ENCODE data around the gene EHD1.
"Not testable (repeated sequence)": the region's sequence is repeated elsewhere in the genome, so short reads cannot be mapped to it uniquely, and the experiment has no call there.

The EHD1 gene

GRCh38 chr11:64826578-64827450 lies 51.6 kb downstream of the EHD1 start:
- no peak for DNase-seq (ENCODE audit: low read depth in 2 of 2)

DNA sequence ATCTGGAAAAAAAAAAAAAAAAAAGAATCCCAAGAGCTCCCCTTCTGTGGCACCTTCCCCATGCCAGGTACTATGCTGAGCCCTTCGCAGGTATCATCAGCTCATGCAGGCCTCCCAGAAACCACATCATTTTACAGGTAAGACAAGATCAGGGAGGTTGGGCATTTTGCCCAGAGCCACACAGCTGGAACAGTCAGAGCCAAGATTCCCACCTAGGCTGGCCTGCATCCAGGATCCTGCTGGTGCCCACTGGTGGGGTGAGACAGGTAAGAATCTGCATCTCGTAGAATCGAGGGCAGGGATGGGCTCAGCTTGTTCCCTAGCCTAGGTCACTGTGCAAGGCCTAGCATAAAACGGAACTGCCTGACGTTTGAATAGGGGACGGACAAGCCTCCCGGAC lies 52.4 kb downstream of the EHD1 start:
- no peak for DNase-seq (ENCODE audit: low read depth in 2 of 2)

- no peak for DNase-seq (ENCODE audit: low read depth in 2 of 2)
Measured at GRCh38 chr11:64823568-64824119, 54.8 kb downstream of the EHD1 start.

GRCh38 chr11:64817476-64817875 lies 60.9 kb downstream of the EHD1 start:
- no peak for DNase-seq (ENCODE audit: low read depth in 2 of 2)

DNA sequence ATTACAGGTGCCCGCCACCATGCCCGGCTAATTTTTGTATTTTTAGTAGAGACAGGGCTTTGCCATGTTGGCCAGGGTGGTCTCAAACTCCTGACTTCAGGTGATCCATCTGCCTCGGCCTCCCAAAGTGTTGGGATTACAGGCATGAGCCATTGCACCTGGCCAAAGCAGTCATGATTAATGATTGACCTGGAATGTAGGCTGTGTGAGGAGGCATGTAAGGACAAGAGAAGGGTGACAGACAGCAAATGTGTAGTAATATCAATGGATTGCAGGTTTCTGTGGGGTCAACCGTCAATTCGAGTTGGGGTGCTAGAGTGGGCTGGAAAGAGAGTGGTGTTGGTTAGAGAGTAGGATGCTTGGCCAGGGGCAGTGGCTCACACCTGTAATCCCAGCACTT lies 63.0 kb downstream of the EHD1 start:
- DNase-seq (ENCODE audit: low read depth in 2 of 2): not testable (repeated sequence)

GRCh38 chr11:64814712-64815187 lies 63.7 kb downstream of the EHD1 start:
- DNase-seq (ENCODE audit: low read depth in 2 of 2): no peak

DNA sequence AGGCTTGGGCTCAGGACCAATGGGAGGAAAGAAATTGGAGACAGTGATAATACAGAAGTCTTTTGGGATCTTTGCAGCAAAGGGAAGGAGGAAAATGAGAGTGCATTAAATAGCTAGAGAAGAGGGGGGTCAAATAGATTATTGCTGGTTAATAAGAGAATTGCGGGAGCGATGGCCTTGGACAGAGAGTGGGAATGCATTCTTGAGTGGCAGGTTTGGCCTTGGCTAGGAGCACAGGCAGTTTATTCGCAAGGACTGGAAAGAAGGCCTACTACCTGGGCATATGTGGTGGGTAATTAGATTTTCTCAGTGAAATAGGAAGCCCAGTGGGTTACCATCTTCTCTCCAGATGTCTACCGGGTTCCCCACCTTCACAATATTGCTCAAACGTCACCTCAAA lies 64.6 kb downstream of the EHD1 start:
- DNase-seq (ENCODE audit: low read depth in 2 of 2): no peak

DNA sequence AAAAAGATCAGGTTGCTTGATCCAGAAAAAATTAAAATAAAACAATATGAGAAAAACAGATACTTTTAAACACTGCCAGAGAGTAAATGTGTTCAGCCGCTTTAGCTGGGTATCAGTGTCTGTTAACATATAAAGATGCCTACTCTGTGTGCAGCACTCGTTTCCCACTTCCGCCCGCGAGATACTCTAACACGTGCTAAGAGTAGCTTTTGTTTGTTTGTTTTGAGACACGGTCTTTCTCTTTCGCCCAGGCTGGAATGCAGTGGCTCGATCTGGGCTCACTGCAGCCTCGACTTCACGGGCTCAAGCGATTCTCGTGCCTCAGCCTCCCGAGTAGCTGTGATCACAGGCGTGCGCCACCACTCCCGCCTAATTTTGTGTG lies 67.5 kb downstream of the EHD1 start:
- no peak for DNase-seq (ENCODE audit: low read depth in 2 of 2)

- peak; percentile 65 to 79 for DNase-seq (ENCODE audit: low read depth in 2 of 2)
Measured at GRCh38 chr11:64810271-64810890, 68.0 kb downstream of the EHD1 start, which contains the start of gene MEN1. Gene MEN1, minus strand, starts transcription at chr11:64810551. Its CDS starts 442 bp downstream, at chr11:64810109.

DNA sequence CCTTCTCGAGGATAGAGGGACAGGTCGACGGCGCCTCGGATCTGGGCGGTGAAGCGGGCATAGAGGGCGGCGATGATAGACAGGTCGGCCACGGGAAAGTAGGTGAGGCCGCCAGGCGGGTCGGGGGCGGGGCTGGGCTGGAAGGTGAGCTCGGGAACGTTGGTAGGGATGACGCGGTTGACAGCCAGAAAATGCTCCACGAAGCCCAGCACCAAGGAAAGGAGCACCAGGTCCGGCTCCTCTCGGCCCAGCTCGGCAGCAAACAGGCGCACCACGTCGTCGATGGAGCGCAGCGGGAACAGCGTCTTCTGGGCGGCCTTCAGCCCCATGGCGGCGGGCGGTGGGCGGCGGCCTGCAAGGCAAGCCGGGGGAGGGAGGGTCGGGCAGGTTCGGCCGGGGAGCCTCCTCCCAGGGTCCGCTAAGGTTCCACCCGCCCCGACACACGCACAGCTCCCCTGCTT lies 68.6 kb downstream of the EHD1 start:
- DNase-seq (ENCODE audit: low read depth in 2 of 2): no peak

DNA sequence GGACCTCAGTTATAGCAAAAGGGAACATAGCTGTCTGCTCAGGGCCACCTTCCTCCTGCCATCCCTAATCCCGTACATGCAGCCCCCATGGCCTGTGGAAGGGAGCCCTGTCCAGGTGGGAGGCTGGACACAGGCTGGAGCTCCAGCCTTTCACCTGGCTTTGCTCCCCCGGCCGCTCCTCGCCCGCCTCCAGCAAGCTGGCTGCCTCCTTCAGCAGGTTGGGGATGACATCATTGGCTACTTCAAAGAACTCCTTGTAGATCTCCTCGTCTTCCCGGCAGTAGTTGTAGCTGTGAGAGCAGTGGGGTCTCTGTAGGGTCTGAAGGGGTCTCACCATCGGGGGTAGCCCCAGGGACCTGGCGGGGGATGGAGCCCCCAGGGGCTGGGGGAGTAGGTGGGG lies 72.9 kb downstream of the EHD1 start:
- no peak for DNase-seq (ENCODE audit: low read depth in 2 of 2)

- no peak for DNase-seq (ENCODE audit: low read depth in 2 of 2)
Measured at GRCh38 chr11:64804346-64805210, 73.8 kb downstream of the EHD1 start.

- DNase-seq (ENCODE audit: low read depth in 2 of 2): no peak
Measured at GRCh38 chr11:64803846-64804345, 74.5 kb downstream of the EHD1 start.

DNA sequence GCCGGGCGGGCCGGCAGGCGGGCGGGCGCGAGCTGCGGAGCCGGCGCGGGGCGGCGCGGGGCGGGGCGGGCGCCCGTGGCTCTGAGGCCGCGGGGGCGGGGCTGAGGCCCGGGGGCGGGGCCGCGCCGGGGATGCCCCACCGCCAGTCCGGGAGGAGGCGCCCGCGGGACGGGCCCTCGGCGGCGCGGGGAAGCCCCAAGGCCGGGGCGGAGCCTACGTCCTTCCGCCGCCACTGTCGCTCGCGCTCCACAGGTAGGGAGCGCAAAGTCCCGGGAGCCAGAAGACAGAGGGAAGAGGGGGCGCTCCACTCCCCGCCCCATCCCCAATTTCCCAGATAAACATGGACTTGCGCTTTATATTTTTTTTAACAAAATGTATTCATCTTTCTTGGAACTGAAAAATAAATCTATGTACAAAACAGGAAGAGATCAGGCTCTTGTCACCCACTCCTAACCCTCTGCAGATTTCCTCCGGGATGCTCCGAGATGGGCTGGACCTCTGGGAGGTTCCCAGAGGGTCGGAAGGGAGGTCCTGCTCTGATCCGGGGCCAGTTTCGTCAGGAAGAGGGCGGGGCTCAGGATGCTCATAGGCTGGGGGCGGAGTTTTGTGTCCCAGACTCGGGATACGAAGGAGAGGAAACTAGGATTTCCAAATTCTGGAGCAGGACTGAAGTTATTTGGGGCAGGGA lies 75.1 kb downstream of the EHD1 start, which contains the start of gene MAP4K2:
MAP4K2 (minus strand) TSS at position 57 of the 688 bp plus-strand sequence. CDS start 65 bp downstream, outside the sequence.
- peak; percentile 73 to 79 for DNase-seq (ENCODE audit: low read depth in 2 of 2)

GRCh38 chr11:64802370-64803157 lies 75.9 kb downstream of the EHD1 start:
- DNase-seq (ENCODE audit: low read depth in 2 of 2): no peak
